Measurements from ENCODE around the gene RAB1B. TPM values are rescaled to one million over a fixed set of nuclear protein-coding genes. Genes with fewer than 3 reads are reported as not detected.

The RAB1B gene
- total and polyA plus RNA-seq, 7 donors, result 120 to 163 (median 130) TPM

GRCh38 chr11:66315498-66315885, 47.1 kb downstream of the RAB1B start:
- TF ChIP-seq CTCF (IDR thresholded peaks at IDR 0.05), result no peak
- no peak for DNase-seq
- Histone ChIP-seq H3K36me3 (ENCODE audit: insufficient read depth in 1 of 2, low read depth in 1 of 2) (no peaks in the 10 kb centered on the region), H3K27me3 (ENCODE audit: insufficient read depth in 3 of 3, low read length in 2 of 3) (peaks cover 0 to 26% (median 6%) of the 10 kb centered on the region in 3 donors), H3K9me3 (no peaks in the 10 kb centered on the region), H3K27ac (peak overlapping the region; percentile 36), H3K4me1 (no peaks in the 10 kb centered on the region), H3K4me3 (peak overlapping the region; percentile 69)
- ATAC-seq, result no peak
- intact Hi-C loops (cut with DNase I), result no loop called here
- WGBS, 3 donors, result 72 to 87% (median 75%) methylated on average over 11 to 14 of the region's 14 CpGs

GRCh38 chr11:66315921-66316811, 47.7 kb downstream of the RAB1B start:
- 36 to 42% (median 39%) methylated on average over 49 to 52 of the region's 52 CpGs for WGBS, 3 donors
- Histone ChIP-seq H3K27ac (peak overlapping the region; percentile 36), H3K9me3 (no peaks in the 10 kb centered on the region), H3K36me3 (ENCODE audit: insufficient read depth in 1 of 2, low read depth in 1 of 2) (no peaks in the 10 kb centered on the region), H3K27me3 (ENCODE audit: insufficient read depth in 3 of 3, low read length in 2 of 3) (peaks cover 0 to 26% (median 6%) of the 10 kb centered on the region in 3 donors), H3K4me1 (no peaks in the 10 kb centered on the region), H3K4me3 (peak overlapping the region; percentile 69)
- intact Hi-C loops (cut with DNase I), result no loop called here
- no peak for ATAC-seq
- TF ChIP-seq CTCF (IDR thresholded peaks at IDR 0.05), result no peak
- peak in 1 of 2 donors; percentile 51 for DNase-seq

GRCh38 chr11:66316849-66317251, 48.4 kb downstream of the RAB1B start, which contains the start of gene CD248:
CD248 (minus strand) TSS chr11:66317044; CDS start chr11:66317027, 17 bp downstream.
- Histone ChIP-seq H3K27me3 (ENCODE audit: insufficient read depth in 3 of 3, low read length in 2 of 3) (peaks cover 0 to 26% (median 6%) of the 10 kb centered on the region in 3 donors), H3K4me1 (no peaks in the 10 kb centered on the region), H3K9me3 (no peaks in the 10 kb centered on the region), H3K36me3 (ENCODE audit: insufficient read depth in 1 of 2, low read depth in 1 of 2) (no peaks in the 10 kb centered on the region), H3K4me3 (peak within 1 kb of the TSS; percentile 69), H3K27ac (peak within 1 kb of the TSS; percentile 60)
- DNase-seq (peak; percentile 78 to 88), ATAC-seq (no peak)
- intact Hi-C loops (cut with DNase I), result no loop called here
- 8 to 18% (median 8%) methylated on average over 7 to 29 of the region's 29 CpGs for WGBS, 3 donors
- TF ChIP-seq CTCF (IDR thresholded peaks at IDR 0.05), result no peak

- 25 to 35% (median 26%) methylated on average over 14 of the region's 14 CpGs for WGBS, 3 donors
- H3K36me3 ChIP-seq (ENCODE audit: insufficient read depth in 1 of 2, low read depth in 1 of 2), result no peaks in the 10 kb centered on the region
- H3K27ac ChIP-seq, result peak overlapping the region; percentile 60
- H3K9me3 ChIP-seq, result no peaks in the 10 kb centered on the region
- peak overlapping the region; percentile 69 for H3K4me3 ChIP-seq
- H3K4me1 ChIP-seq, result no peaks in the 10 kb centered on the region
- no peak for ATAC-seq
- peaks cover 0 to 26% (median 6%) of the 10 kb centered on the region in 3 donors for H3K27me3 ChIP-seq (ENCODE audit: insufficient read depth in 3 of 3, low read length in 2 of 3)
- intact Hi-C loops (cut with DNase I), result no loop called here
- no peak for TF ChIP-seq CTCF (IDR thresholded peaks at IDR 0.05)
- peak; percentile 51 to 70 for DNase-seq
These were observed 48.9 kb downstream of the RAB1B start for GRCh38 chr11:66317322-66317722.
